Transverse colon (tissue), 4 donors: Measurements from ENCODE around the gene METTL5. TPM values are rescaled to one million over a fixed set of nuclear protein-coding genes. Genes with fewer than 3 reads are reported as not detected.
A peak's percentile ranks its signal among the peaks of the same experiment; 100 is the strongest.
"Not testable (repeated sequence)": the region's sequence is repeated elsewhere in the genome, so short reads cannot be mapped to it uniquely, and the experiment has no call there.

Experiments used
- DNase-seq: peaks from one replicate; pipeline ENCODE4 v3.0.0-alpha.2; 2019
- H3K27ac ChIP-seq, 4 donors: fragments of 200-600 bp; sonication (generic); 2 replicates each; pipeline ENCODE4 v1.5.1; 2016 to 2018; ENCODE audit warnings: inconsistent platforms in 4 of 4
- H3K27me3 ChIP-seq: fragments of 200-600 bp; sonication (generic); 2 replicates; pipeline ENCODE4 v1.5.1; 2017; ENCODE audit warnings: inconsistent platforms
- H3K36me3 ChIP-seq, 4 donors: fragments of 200-600 bp; sonication (generic); 2 replicates each; pipeline ENCODE4 v1.5.1; 2017 to 2019; ENCODE audit warnings: inconsistent platforms in 4 of 4
- H3K4me1 ChIP-seq, 4 donors: fragments of 200-600 bp; sonication (generic); 2 replicates each; pipeline ENCODE4 v1.5.1; 2017 to 2020; ENCODE audit warnings: inconsistent platforms in 4 of 4
- H3K4me3 ChIP-seq, 4 donors: fragments of 200-600 bp; sonication (generic); 1 replicate in 1 of 4; 2 replicates in 3 of 4; pipeline versions ENCODE4 v1.5.1 to v1.6.1; 2017 to 2019; ENCODE audit warnings: inconsistent platforms in 4 of 4
- H3K9me3 ChIP-seq, 2 donors: fragments of 200-600 bp; sonication (generic); 2 replicates each; pipeline ENCODE4 v1.5.1; 2017 to 2019; ENCODE audit warnings: inconsistent platforms in 2 of 2
- CTCF ChIP-seq, 5 experiments: fragments of 200-600 bp in 3 of 5; fragments of 450-650 bp in 2 of 5; sonication (generic) in 3 of 5; IDR thresholded peaks; 1 replicate in 2 of 5; 2 replicates in 3 of 5; pipeline ENCODE4 v1.5.1; 2016 to 2017; ENCODE audit warnings: antibody characterized with exemption in 5 of 5, inconsistent platforms in 3 of 5, mild to moderate bottlenecking in 2 of 5, moderate library complexity in 1 of 5
- EP300 ChIP-seq: sonication (generic); formaldehyde crosslinking; IDR thresholded peaks from one replicate; pipeline ENCODE4 v1.6.1; 2017; ENCODE audit warnings: antibody characterized with exemption, low read depth
- POLR2A ChIP-seq: fragments of 450-650 bp; IDR thresholded peaks from one replicate; pipeline ENCODE4 v1.6.1; 2016; ENCODE audit warnings: antibody characterized with exemption, mild to moderate bottlenecking, moderate library complexity
- POLR2AphosphoS5 ChIP-seq, 3 donors: sonication (generic); formaldehyde crosslinking; IDR thresholded peaks; one replicate each; pipeline ENCODE4 v1.6.1; 2016; ENCODE audit warnings: antibody characterized with exemption in 3 of 3
- WGBS, 2 donors: methylation state at CpG; one replicate each; pipeline ENCODE4 v1.1.5; 2018; ENCODE audit warnings: low coverage in 1 of 2; 5-methylcytosine and 5-hydroxymethylcytosine counted together
- in situ Hi-C, 4 donors: fragments of 200-750 bp; cut with MboI; loops; one replicate each; pipeline versions ENCODE4 v1.15.0 to v1.15.1; 2017; ENCODE audit warnings: low sequenced_read_pairs in 3 of 4, low pct_ligation_motif_present in 1 of 4, low pct_unique_long_range_greater_than_20kb in 1 of 4
- intact Hi-C: fragments of 100-400 bp; cut with DNase I; formaldehyde crosslinking; loops from one replicate; pipeline ENCODE4 v1.15.1; 2023; ENCODE audit warnings: low total_unique reads
- total RNA-seq, 4 donors: library from RNA; depleted of rRNA; stranded (reverse); fragments of >200 nt; gene quantifications; one replicate each; pipeline ENCODE4 v1.1.0, GENCODE V29; 2016

METTL5 gene
- 10 to 100 TPM in 3 of 4 donors, not detected in 1; 10.5 to 35.7 (median 34.1) TPM for total RNA-seq

GRCh38 chr2:169824373-169825333 is at the start of gene METTL5:
METTL5 (minus strand) TSS chr2:169824905; CDS start chr2:169824597, 308 bp downstream.
- 2 to 14% methylated on average over 3 to 60 of the region's 61 CpGs for WGBS, 2 donors
- intact Hi-C loops (loop anchor here (5.0 kb wide), 1 partner anchor 108 kb away; no protein-coding TSS in a partner anchor), in situ Hi-C loops (no loop called here)

GRCh38 chr2:169871994-169872393 is 47.3 kb upstream of the METTL5 start:
- intact Hi-C loops = no loop called here
- H3K4me1 ChIP-seq = no peaks in the 10 kb centered on the region
- no peaks in the 10 kb centered on the region for H3K27me3 ChIP-seq
- WGBS, 2 donors = 82 to 94% methylated on average over 1 of the region's 1 CpG
- no peak for DNase-seq
- H3K4me3 ChIP-seq = no peak overlapping the region
- no peak overlapping the region for H3K27ac ChIP-seq
- TF ChIP-seq POLR2AphosphoS5 (IDR thresholded peaks at IDR 0.05) (no peak), EP300 (no peak), CTCF (IDR thresholded peaks at IDR 0.05) (no peak), POLR2A (no peak)
- in situ Hi-C loops = no loop called here
- peaks cover 0 to 5% (median 2%) of the 10 kb centered on the region in 4 donors for H3K36me3 ChIP-seq
- no peaks in the 10 kb centered on the region for H3K9me3 ChIP-seq

More at GRCh38 chr2:169824373-169825333, at the start of gene METTL5:
- peaks cover 17 to 41% (median 31%) of the 10 kb centered on the region in 4 donors for H3K4me1 ChIP-seq
- peak within 1 kb of the TSS; percentile 81 to 88 (median 84) for H3K27ac ChIP-seq
- H3K36me3 ChIP-seq = no peaks in the 10 kb centered on the region
- TF ChIP-seq POLR2A (peak; percentile 50), CTCF (IDR thresholded peaks at IDR 0.05) (peak; percentile 53 to 97 (median 93)), POLR2AphosphoS5 (IDR thresholded peaks at IDR 0.05) (peak in 2 of 3 donors; percentile 68 to 75), EP300 (no peak)
- peak; percentile 84 for DNase-seq
- H3K27me3 ChIP-seq = no peaks in the 10 kb centered on the region
- H3K9me3 ChIP-seq = no peaks in the 10 kb centered on the region
- peak within 1 kb of the TSS; percentile 60 to 79 (median 72) for H3K4me3 ChIP-seq

GRCh38 chr2:169871369-169871768 is 46.7 kb upstream of the METTL5 start:
- 91 to 93% methylated on average over 3 to 9 of the region's 9 CpGs for WGBS, 2 donors
- H3K9me3 ChIP-seq, H3K36me3 ChIP-seq, H3K4me1 ChIP-seq, H3K27ac ChIP-seq, DNase-seq, intact Hi-C loops, H3K4me3 ChIP-seq, H3K27me3 ChIP-seq, in situ Hi-C loops: not testable (repeated sequence)

- Histone ChIP-seq H3K27me3 (no peaks in the 10 kb centered on the region), H3K27ac (no peak overlapping the region), H3K4me1 (no peaks in the 10 kb centered on the region), H3K9me3 (no peaks in the 10 kb centered on the region), H3K36me3 (no peaks in the 10 kb centered on the region), H3K4me3 (no peak overlapping the region)
- intact Hi-C loops (no loop called here), in situ Hi-C loops (no loop called here)
- no peak for TF ChIP-seq CTCF (IDR thresholded peaks at IDR 0.05)
- no peak for TF ChIP-seq EP300
- no peak for TF ChIP-seq POLR2AphosphoS5 (IDR thresholded peaks at IDR 0.05)
- no peak for TF ChIP-seq POLR2A
- no peak for DNase-seq
- 94 to 96% methylated on average over 7 of the region's 7 CpGs for WGBS, 2 donors
These were observed 44.2 kb upstream of the METTL5 start for GRCh38 chr2:169868951-169869350.
